MM.1S (cell line): ENCODE data around the gene HIPK2.

ENCODE experiments used
- EZH2 ChIP-seq: fragments of 300-600 bp; sonication (generic); optimal IDR thresholded peaks from 2 replicates; pipeline ENCODE3; 2017; ENCODE audit warnings: low read depth, mild to moderate bottlenecking, antibody characterized with exemption, low read length, mixed read lengths
- EZH2phosphoT487 ChIP-seq: fragments of 300-600 bp; sonication (generic); IDR thresholded peaks from 2 replicates; pipeline ENCODE4 v1.6.1; 2018; ENCODE audit warnings: antibody characterized with exemption, low read length
- TF ChIP-seq, protein P1 (sequence below): fragments of 300-600 bp; sonication (generic); IDR thresholded peaks from 2 replicates; pipeline ENCODE4 v1.5.1; 2016; ENCODE audit warnings: antibody characterized with exemption, low read length, mixed read lengths

DNA sequence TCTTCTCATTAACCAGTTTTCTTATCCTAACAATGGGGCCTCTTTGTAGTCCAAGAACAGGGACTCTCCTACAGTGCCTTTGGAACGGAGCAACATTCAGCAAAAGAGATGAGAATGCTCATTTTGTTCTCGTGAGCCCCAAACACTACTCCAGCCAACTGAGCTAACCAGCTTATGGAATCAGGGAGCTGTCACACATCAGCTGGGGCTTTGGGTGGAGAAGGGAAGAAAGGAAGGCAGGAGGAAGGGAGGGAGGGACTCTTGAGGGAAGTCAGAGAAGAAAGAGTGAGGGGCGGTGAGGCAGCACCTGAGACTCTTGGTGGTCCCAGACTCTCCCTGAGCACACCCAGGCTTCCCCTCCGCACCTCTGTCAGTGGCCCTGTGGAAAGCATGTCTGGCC is 131.2 kb downstream of the HIPK2 start:
- TF ChIP-seq, protein P1, sequence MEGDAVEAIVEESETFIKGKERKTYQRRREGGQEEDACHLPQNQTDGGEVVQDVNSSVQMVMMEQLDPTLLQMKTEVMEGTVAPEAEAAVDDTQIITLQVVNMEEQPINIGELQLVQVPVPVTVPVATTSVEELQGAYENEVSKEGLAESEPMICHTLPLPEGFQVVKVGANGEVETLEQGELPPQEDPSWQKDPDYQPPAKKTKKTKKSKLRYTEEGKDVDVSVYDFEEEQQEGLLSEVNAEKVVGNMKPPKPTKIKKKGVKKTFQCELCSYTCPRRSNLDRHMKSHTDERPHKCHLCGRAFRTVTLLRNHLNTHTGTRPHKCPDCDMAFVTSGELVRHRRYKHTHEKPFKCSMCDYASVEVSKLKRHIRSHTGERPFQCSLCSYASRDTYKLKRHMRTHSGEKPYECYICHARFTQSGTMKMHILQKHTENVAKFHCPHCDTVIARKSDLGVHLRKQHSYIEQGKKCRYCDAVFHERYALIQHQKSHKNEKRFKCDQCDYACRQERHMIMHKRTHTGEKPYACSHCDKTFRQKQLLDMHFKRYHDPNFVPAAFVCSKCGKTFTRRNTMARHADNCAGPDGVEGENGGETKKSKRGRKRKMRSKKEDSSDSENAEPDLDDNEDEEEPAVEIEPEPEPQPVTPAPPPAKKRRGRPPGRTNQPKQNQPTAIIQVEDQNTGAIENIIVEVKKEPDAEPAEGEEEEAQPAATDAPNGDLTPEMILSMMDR = no peak
- no peak for TF ChIP-seq EZH2
- no peak for TF ChIP-seq EZH2phosphoT487
